Large intestine (tissue), 3 donors: ENCODE measurements around the gene C3orf20. TPM values are rescaled to one million over a fixed set of nuclear protein-coding genes. Genes with fewer than 3 reads are reported as not detected.

Experiments used
- DNase-seq, 2 donors: peaks; one replicate each; pipeline versions ENCODE4 v3.0.0 to v3.0.0-alpha.2; 2013
- H3K27ac ChIP-seq: one replicate; pipeline ENCODE4 v1.5.1; 2013; ENCODE audit warnings: low read length
- H3K27me3 ChIP-seq: 2 replicates; pipeline ENCODE4 v1.6.1; 2013; ENCODE audit warnings: low read length; ENCODE audit not compliant: control insufficient read depth, insufficient read depth
- H3K36me3 ChIP-seq: 2 replicates; pipeline ENCODE4 v1.6.1; 2013; ENCODE audit warnings: low read length; ENCODE audit not compliant: control insufficient read depth, insufficient read depth
- H3K4me1 ChIP-seq: one replicate; pipeline ENCODE4 v1.6.1; 2013; ENCODE audit warnings: low read length; ENCODE audit not compliant: control insufficient read depth, insufficient read depth
- H3K4me3 ChIP-seq: one replicate; pipeline ENCODE4 v1.5.1; 2013; ENCODE audit warnings: low read length
- H3K9me3 ChIP-seq: one replicate; pipeline ENCODE4 v1.6.1; 2013; ENCODE audit warnings: mild to moderate bottlenecking, low read depth, low read length, moderate library complexity; ENCODE audit not compliant: control insufficient read depth
- whole genome bisulfite sequencing: methylation state at CpG from one replicate; pipeline ENCODE4 v1.1.5; 2013; ENCODE audit warnings: low lambda C conversion rate; ENCODE audit not compliant: insufficient coverage; 5-methylcytosine and 5-hydroxymethylcytosine counted together
- polyA plus RNA-seq: library from polyadenylated mRNA; unstranded; fragments of 120-200 nt; gene quantifications from one replicate; pipeline ENCODE4 v1.2.1, GENCODE V29; 2013

The C3orf20 gene
- polyA plus RNA-seq, 1 donor = not detected

GRCh38 chr3:14812196-14812790, 137.4 kb downstream of the C3orf20 start:
- no peak overlapping the region for H3K4me3 ChIP-seq
- H3K27me3 ChIP-seq = peaks cover 63% of the 10 kb centered on the region
- no peaks in the 10 kb centered on the region for H3K9me3 ChIP-seq
- peaks cover 9% of the 10 kb centered on the region for H3K4me1 ChIP-seq
- H3K27ac ChIP-seq = no peak overlapping the region
- DNase-seq = no peak
- no peaks in the 10 kb centered on the region for H3K36me3 ChIP-seq
- no CpG with 5 or more reads among the region's 9 CpGs for WGBS

- no peak overlapping the region for H3K27ac ChIP-seq
- no peaks in the 10 kb centered on the region for H3K9me3 ChIP-seq
- no peak for DNase-seq
- peaks cover 9% of the 10 kb centered on the region for H3K4me1 ChIP-seq
- H3K36me3 ChIP-seq = no peaks in the 10 kb centered on the region
- WGBS = no CpG with 5 or more reads among the region's 4 CpGs
- H3K4me3 ChIP-seq = no peak overlapping the region
- peaks cover 46% of the 10 kb centered on the region for H3K27me3 ChIP-seq
These were observed 139.5 kb downstream of the C3orf20 start for GRCh38 chr3:14814411-14814871.

DNA sequence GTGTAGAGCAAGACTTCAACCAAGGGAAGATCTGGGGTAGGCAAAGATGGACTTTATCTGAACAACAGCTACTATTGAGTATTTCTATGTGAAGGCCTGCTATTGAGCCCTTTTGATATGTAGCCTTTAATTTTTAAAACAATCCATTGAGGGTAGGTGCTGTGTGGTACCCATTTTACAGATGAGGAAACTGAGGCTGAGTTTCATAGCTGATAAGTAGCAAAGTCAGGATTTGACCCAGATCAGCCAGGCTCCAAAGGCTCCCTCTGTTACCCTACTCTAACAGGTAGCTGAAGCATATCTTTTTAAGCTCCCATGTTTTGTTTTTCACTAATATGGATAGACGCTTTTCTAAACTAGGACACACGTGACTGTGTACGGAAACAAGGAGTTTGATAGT, 141.4 kb downstream of the C3orf20 start:
- no CpG with 5 or more reads among the region's 3 CpGs for WGBS
- Histone ChIP-seq H3K9me3 (no peaks in the 10 kb centered on the region), H3K27ac (no peak overlapping the region), H3K36me3 (peaks cover 2% of the 10 kb centered on the region), H3K4me3 (no peak overlapping the region), H3K27me3 (peaks cover 33% of the 10 kb centered on the region), H3K4me1 (no peaks in the 10 kb centered on the region)
- no peak for DNase-seq

- no CpG with 5 or more reads among the region's 25 CpGs for WGBS
- no peak for DNase-seq
- Histone ChIP-seq H3K27ac (no peak within 1 kb of the TSS), H3K27me3 (peaks cover 19% of the 10 kb centered on the region), H3K9me3 (no peaks in the 10 kb centered on the region), H3K4me1 (peaks cover 3% of the 10 kb centered on the region), H3K4me3 (no peak within 1 kb of the TSS), H3K36me3 (peaks cover 2% of the 10 kb centered on the region)
These were observed 144.0 kb downstream of the C3orf20 start, which contains the start of gene FGD5 for GRCh38 chr3:14818804-14819500. FGD5 (plus strand) TSS chr3:14818962; CDS start chr3:14819072, 110 bp downstream.

DNA sequence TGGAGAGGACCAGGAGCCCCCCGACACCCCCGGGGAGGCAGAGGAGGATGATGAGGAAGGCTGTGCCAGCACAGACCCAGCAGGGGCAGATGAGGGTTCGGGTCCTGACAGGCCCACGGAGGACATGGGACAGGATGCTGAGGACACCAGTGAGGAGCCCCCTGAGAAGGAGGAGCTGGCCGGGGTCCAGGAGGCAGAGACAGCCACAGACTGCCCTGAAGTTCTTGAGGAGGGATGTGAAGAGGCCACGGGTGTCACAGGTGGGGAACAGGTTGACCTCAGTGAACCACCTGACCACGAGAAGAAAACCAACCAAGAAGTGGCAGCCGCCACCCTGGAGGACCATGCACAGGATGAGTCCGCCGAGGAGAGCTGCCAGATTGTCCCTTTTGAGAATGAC, 144.7 kb downstream of the C3orf20 start:
- Histone ChIP-seq H3K4me1 (peaks cover 3% of the 10 kb centered on the region), H3K9me3 (no peaks in the 10 kb centered on the region), H3K36me3 (peaks cover 2% of the 10 kb centered on the region), H3K27me3 (peaks cover 20% of the 10 kb centered on the region), H3K27ac (no peak overlapping the region), H3K4me3 (no peak overlapping the region)
- no CpG with 5 or more reads among the region's 10 CpGs for WGBS
- no peak for DNase-seq

DNA sequence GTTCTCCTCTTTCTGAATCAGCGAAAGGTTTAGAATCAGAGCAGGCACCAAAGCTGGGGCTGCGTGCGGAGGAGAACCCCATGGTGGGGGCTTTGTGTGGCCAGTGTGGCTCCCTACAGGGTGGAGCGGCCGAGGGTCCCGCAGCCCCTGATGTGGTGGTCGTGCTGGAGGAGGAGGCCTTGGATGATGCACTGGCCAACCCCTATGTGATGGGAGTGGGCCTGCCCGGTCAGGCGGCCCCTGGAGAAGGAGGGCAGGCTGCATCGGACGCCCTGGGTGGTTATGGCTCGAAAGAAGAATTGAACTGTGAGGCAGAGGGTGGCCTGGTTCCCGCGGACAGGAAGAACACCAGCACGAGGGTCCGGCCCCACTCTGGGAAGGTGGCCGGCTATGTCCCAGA, 145.2 kb downstream of the C3orf20 start:
- peaks cover 2% of the 10 kb centered on the region for H3K36me3 ChIP-seq
- peaks cover 20% of the 10 kb centered on the region for H3K27me3 ChIP-seq
- WGBS = no CpG with 5 or more reads among the region's 17 CpGs
- DNase-seq = no peak
- H3K9me3 ChIP-seq = no peaks in the 10 kb centered on the region
- H3K4me1 ChIP-seq = peaks cover 3% of the 10 kb centered on the region
- H3K27ac ChIP-seq = no peak overlapping the region
- H3K4me3 ChIP-seq = no peak overlapping the region

GRCh38 chr3:14821151-14821550, 146.2 kb downstream of the C3orf20 start:
- H3K4me3 ChIP-seq = no peak overlapping the region
- peaks cover 2% of the 10 kb centered on the region for H3K36me3 ChIP-seq
- DNase-seq = no peak
- peaks cover 18% of the 10 kb centered on the region for H3K27me3 ChIP-seq
- peaks cover 3% of the 10 kb centered on the region for H3K4me1 ChIP-seq
- no peak overlapping the region for H3K27ac ChIP-seq
- no CpG with 5 or more reads among the region's 16 CpGs for WGBS
- H3K9me3 ChIP-seq = no peaks in the 10 kb centered on the region

DNA sequence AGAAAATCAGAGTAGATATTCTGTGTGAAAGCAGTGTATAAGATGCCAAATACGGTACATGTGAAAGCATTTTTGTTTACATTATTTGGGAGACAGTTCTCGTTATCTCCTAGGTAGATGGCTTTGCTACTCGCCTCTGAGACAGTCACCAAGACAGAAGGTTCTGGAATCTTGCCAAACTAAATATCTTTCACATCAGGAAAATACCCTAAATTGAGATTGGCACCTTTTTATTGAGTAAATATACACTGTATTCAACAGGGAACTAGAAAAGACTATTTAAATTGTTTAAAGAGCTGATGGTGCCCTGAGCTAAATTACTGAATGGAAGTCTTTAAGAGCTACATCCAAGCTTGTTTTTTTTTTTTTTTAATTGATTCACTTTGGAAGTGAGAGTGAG, 147.2 kb downstream of the C3orf20 start:
- 63% methylated on average over 1 of the region's 3 CpGs for WGBS
- H3K4me1 ChIP-seq = peaks cover 3% of the 10 kb centered on the region

More for the DNA sequence above, 147.2 kb downstream of the C3orf20 start:
- Histone ChIP-seq H3K4me3 (no peak overlapping the region), H3K9me3 (no peaks in the 10 kb centered on the region), H3K36me3 (peaks cover 2% of the 10 kb centered on the region), H3K27me3 (peaks cover 18% of the 10 kb centered on the region), H3K27ac (no peak overlapping the region)
- no peak for DNase-seq

Other genes starting within 250 kb of the C3orf20 start
- 1.1 TPM for gene GRIP2, start 134.8 kb upstream of the C3orf20 start, polyA plus RNA-seq
- 23.8 TPM for gene CCDC174, start 23.4 kb upstream of the C3orf20 start, polyA plus RNA-seq
- gene FGD5, start 143.8 kb downstream of the C3orf20 start, polyA plus RNA-seq = 6.3 TPM